HepG2 (cell line): ENCODE data around the gene CDX1. TPM values are rescaled to one million over a fixed set of nuclear protein-coding genes. Genes with fewer than 3 reads are reported as not detected.
A peak's percentile ranks its signal among the peaks of the same experiment; 100 is the strongest.

Experiments used
- ATAC-seq: fragments of 200-7000 bp; cut with Tn5 transposase; 3 replicates; pipeline ENCODE4 v1.9.1; 2020; ENCODE audit warnings: mild to moderate bottlenecking, moderate library complexity
- BruUV-seq: library from RNA; stranded (reverse); fragments of 400-500 nt; replicated peaks from 2 replicates; lab custom pipeline; 2021; lab: Mats Ljungman, UMichigan
- CTCF ChIA-PET: fragments of 300-600 bp; formaldehyde crosslinking; extraction: SDS; loops from one replicate; lab custom pipeline; 2021; ENCODE audit warnings: low total read pairs, inconsistent platforms, low intra/inter-chr PET ratio; lab: Yijun Ruan, JAX
- POLR2A ChIA-PET: fragments of 350-600 bp; sonication (Branson Sonifier 250); formaldehyde crosslinking; loops from one replicate; lab custom pipeline; 2020; ENCODE audit warnings: antibody characterized with exemption, inconsistent platforms; lab: Yijun Ruan, JAX
- DNase-seq: peaks from one replicate; pipeline ENCODE4 v3.0.0-alpha.2; 2015; ENCODE audit warnings: low spot score
- FAIRE-seq: peaks from 3 replicates; lab custom pipeline; 2011; peaks lifted over from hg19 to GRCh38; lab: Jason Lieb, UNC
- H2AFZ ChIP-seq: one replicate; pipeline ENCODE4 v1.6.1; 2011; ENCODE audit warnings: low read length, inconsistent platforms
- H3K27ac ChIP-seq: fragments of 300-600 bp; 3 replicates; pipeline ENCODE4 v1.8.0; 2011; ENCODE audit warnings: mixed run types, mild to moderate bottlenecking, mixed read lengths, low read length, inconsistent platforms; ENCODE audit not compliant: insufficient read depth; ENCODE audit errors: extremely low read length
- H3K27me3 ChIP-seq, 2 experiments: fragments of 200-600 bp in 1 of 2; 2 replicates in 1 of 2; 3 replicates in 1 of 2; pipeline versions ENCODE4 v1.6.0 to v1.8.0; 2011; ENCODE audit warnings: low read length in 2 of 2, mild to moderate bottlenecking in 2 of 2, moderate library complexity in 2 of 2, inconsistent platforms in 1 of 2; ENCODE audit not compliant: insufficient read depth in 2 of 2, control insufficient read depth in 1 of 2
- H3K36me3 ChIP-seq, 2 experiments: fragments of 200-600 bp in 1 of 2; replicated peaks in 1 of 2; 2 replicates in 1 of 2; 3 replicates in 1 of 2; pipeline versions ENCODE4 v1.5.1 to v1.8.0; 2011; ENCODE audit warnings: low read length in 2 of 2, inconsistent platforms in 1 of 2; ENCODE audit not compliant: insufficient read depth in 2 of 2, control insufficient read depth in 1 of 2
- H3K4me1 ChIP-seq: 2 replicates; pipeline ENCODE4 v1.5.1; 2012; ENCODE audit warnings: low read length, inconsistent platforms; ENCODE audit not compliant: insufficient read depth
- H3K4me2 ChIP-seq: 2 replicates; pipeline ENCODE4 v1.6.0; 2011; ENCODE audit warnings: low read depth, low read length, inconsistent platforms
- H3K4me3 ChIP-seq, 3 experiments: fragments of 200-600 bp in 1 of 3; sonication (generic), shearing (Covaris generic) in 1 of 3; replicated peaks in 1 of 3; 2 replicates each; pipeline ENCODE4 v1.5.1; 2011 to 2016; ENCODE audit warnings: low read length in 3 of 3, inconsistent platforms in 2 of 3, low read depth in 2 of 3, mild to moderate bottlenecking in 2 of 3, control low read depth in 1 of 3, mixed read lengths in 1 of 3; ENCODE audit not compliant: insufficient read depth in 1 of 3
- H3K79me2 ChIP-seq: one replicate; pipeline ENCODE4 v1.6.1; 2011; ENCODE audit warnings: low read length, inconsistent platforms; ENCODE audit not compliant: insufficient read depth
- H3K9ac ChIP-seq: 2 replicates; pipeline ENCODE4 v1.6.0; 2011; ENCODE audit warnings: mild to moderate bottlenecking, low read depth, low read length, inconsistent platforms; ENCODE audit not compliant: insufficient read depth
- H3K9me3 ChIP-seq: 2 replicates; pipeline ENCODE4 v1.5.1; 2012; ENCODE audit warnings: mild to moderate bottlenecking, low read length
- H4K20me1 ChIP-seq: 2 replicates; pipeline ENCODE4 v1.6.0; 2011; ENCODE audit warnings: inconsistent platforms, mild to moderate bottlenecking, low read length, moderate library complexity; ENCODE audit not compliant: insufficient read depth
- DR1 ChIP-seq: sonication (generic); formaldehyde crosslinking; IDR thresholded peaks from 2 replicates; pipeline ENCODE4 v1.8.0; 2021; ENCODE audit warnings: mild to moderate bottlenecking, missing genetic modification reagents, inconsistent platforms
- MATR3 ChIP-seq: sonication (generic); formaldehyde crosslinking; IDR thresholded peaks from 2 replicates; pipeline ENCODE4 v1.4.0; 2020; ENCODE audit warnings: missing genetic modification reagents
- RFX5 ChIP-seq: IDR thresholded peaks from 2 replicates; pipeline ENCODE4 v1.6.1; 2011; ENCODE audit warnings: low read depth, low read length, improper control_type of control experiment
- SRF ChIP-seq: IDR thresholded peaks from 2 replicates; pipeline ENCODE4 v1.6.1; 2011; ENCODE audit warnings: mild to moderate bottlenecking, low read depth, low read length, moderate library complexity
- TBP ChIP-seq: sonication (generic); formaldehyde crosslinking; IDR thresholded peaks from 2 replicates; pipeline ENCODE4 v1.5.0; 2020; ENCODE audit warnings: missing genetic modification reagents
- ZNF678 ChIP-seq: sonication (generic); formaldehyde crosslinking; IDR thresholded peaks from 2 replicates; pipeline ENCODE4 v1.4.0; 2020; ENCODE audit warnings: mild to moderate bottlenecking, missing genetic modification reagents
- ZNF883 ChIP-seq: sonication (generic); formaldehyde crosslinking; IDR thresholded peaks from 2 replicates; pipeline ENCODE4 v1.5.1; 2020; ENCODE audit warnings: mild to moderate bottlenecking, missing genetic modification reagents; ENCODE audit errors: not compliant biosample characterization
- WGBS: methylation state at CpG from one replicate; pipeline ENCODE4 v1.1.6; 2017; ENCODE audit warnings: low lambda C conversion rate; 5-methylcytosine and 5-hydroxymethylcytosine counted together
- in situ Hi-C: cut with HindIII; loops from 2 replicates; pipeline ENCODE4 v1.10.0; 2017; ENCODE audit warnings: low pct_unique_long_range_greater_than_20kb; ENCODE audit not compliant: extremely low pct_ligation_motif_present
- intact Hi-C: fragments of 100-400 bp; cut with micrococcal nuclease; formaldehyde crosslinking; loops from one replicate; pipeline ENCODE4 v1.10.0; 2022; ENCODE audit not compliant: unreplicated experiment
- polyA plus RNA-seq, 8 experiments: library from polyadenylated mRNA; depleted of rRNA in 3 of 8; stranded (reverse) in 7 of 8; unstranded in 1 of 8; fragments of >200 nt; fragmentation: Illumina TruSeq in 4 of 8; extraction: Trizol in 4 of 8; gene quantifications; 2 replicates each; pipeline versions ENCODE4 v1.2.1 to v1.2.3, GENCODE V29; 2011 to 2016; ENCODE audit warnings: low read depth in 4 of 8, missing spikeins in 1 of 8, mixed read lengths in 1 of 8; ENCODE audit not compliant: insufficient read depth in 1 of 8
- total RNA-seq, 5 experiments: library from RNA; depleted of rRNA; stranded (reverse); fragments of >200 nt; fragmentation: Illumina TruSeq; extraction: Trizol; gene quantifications; 2 replicates each; pipeline ENCODE4 v1.2.3, GENCODE V29; 2016; ENCODE audit warnings: low read depth in 1 of 5
- TF ChIP-seq, protein P1 (sequence below): sonication (generic); formaldehyde crosslinking; IDR thresholded peaks from 2 replicates; pipeline ENCODE4 v1.4.0; 2020; ENCODE audit warnings: missing genetic modification reagents, borderline replicate concordance
- TF ChIP-seq, protein P2 (sequence below): sonication (generic); formaldehyde crosslinking; IDR thresholded peaks from 2 replicates; pipeline ENCODE4 v1.5.0; 2020; ENCODE audit warnings: mild to moderate bottlenecking, missing genetic modification reagents, moderate library complexity

Gene CDX1
- total and polyA plus RNA-seq, 2 of the 13 experiments (the other 11 are each of a cell fraction or from before 2014, with no cell fraction given), result not detected

DNA sequence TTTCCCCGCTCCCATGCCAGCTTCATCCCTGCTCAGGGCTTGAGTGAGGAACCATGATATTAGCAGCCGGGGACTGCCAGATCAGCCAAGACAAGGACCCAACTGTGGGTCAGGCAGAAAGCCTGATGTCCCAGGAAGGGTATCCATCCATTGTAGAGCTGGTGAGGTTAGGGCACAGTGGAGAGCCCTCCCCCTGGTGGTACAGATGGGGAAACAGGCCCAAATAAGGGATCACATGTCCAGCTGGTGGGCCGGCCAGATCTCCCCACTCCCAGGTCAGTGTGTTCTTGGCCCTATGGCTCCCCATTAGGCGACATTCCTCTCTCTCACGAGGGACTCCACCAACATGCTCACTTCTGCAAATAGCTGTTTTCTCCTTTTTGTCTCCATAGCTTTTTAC, 9.0 kb downstream of the CDX1 start (continued):
- TF ChIP-seq, protein P1, sequence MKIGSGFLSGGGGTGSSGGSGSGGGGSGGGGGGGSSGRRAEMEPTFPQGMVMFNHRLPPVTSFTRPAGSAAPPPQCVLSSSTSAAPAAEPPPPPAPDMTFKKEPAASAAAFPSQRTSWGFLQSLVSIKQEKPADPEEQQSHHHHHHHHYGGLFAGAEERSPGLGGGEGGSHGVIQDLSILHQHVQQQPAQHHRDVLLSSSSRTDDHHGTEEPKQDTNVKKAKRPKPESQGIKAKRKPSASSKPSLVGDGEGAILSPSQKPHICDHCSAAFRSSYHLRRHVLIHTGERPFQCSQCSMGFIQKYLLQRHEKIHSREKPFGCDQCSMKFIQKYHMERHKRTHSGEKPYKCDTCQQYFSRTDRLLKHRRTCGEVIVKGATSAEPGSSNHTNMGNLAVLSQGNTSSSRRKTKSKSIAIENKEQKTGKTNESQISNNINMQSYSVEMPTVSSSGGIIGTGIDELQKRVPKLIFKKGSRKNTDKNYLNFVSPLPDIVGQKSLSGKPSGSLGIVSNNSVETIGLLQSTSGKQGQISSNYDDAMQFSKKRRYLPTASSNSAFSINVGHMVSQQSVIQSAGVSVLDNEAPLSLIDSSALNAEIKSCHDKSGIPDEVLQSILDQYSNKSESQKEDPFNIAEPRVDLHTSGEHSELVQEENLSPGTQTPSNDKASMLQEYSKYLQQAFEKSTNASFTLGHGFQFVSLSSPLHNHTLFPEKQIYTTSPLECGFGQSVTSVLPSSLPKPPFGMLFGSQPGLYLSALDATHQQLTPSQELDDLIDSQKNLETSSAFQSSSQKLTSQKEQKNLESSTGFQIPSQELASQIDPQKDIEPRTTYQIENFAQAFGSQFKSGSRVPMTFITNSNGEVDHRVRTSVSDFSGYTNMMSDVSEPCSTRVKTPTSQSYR, result no peak
- TF ChIP-seq, protein P2, sequence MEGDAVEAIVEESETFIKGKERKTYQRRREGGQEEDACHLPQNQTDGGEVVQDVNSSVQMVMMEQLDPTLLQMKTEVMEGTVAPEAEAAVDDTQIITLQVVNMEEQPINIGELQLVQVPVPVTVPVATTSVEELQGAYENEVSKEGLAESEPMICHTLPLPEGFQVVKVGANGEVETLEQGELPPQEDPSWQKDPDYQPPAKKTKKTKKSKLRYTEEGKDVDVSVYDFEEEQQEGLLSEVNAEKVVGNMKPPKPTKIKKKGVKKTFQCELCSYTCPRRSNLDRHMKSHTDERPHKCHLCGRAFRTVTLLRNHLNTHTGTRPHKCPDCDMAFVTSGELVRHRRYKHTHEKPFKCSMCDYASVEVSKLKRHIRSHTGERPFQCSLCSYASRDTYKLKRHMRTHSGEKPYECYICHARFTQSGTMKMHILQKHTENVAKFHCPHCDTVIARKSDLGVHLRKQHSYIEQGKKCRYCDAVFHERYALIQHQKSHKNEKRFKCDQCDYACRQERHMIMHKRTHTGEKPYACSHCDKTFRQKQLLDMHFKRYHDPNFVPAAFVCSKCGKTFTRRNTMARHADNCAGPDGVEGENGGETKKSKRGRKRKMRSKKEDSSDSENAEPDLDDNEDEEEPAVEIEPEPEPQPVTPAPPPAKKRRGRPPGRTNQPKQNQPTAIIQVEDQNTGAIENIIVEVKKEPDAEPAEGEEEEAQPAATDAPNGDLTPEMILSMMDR (CRISPR knock-in tag), result peak; percentile 84
- peak; percentile 93 for TF ChIP-seq SRF
- TF ChIP-seq ZNF883 (CRISPR knock-in tag), result no peak

DNA sequence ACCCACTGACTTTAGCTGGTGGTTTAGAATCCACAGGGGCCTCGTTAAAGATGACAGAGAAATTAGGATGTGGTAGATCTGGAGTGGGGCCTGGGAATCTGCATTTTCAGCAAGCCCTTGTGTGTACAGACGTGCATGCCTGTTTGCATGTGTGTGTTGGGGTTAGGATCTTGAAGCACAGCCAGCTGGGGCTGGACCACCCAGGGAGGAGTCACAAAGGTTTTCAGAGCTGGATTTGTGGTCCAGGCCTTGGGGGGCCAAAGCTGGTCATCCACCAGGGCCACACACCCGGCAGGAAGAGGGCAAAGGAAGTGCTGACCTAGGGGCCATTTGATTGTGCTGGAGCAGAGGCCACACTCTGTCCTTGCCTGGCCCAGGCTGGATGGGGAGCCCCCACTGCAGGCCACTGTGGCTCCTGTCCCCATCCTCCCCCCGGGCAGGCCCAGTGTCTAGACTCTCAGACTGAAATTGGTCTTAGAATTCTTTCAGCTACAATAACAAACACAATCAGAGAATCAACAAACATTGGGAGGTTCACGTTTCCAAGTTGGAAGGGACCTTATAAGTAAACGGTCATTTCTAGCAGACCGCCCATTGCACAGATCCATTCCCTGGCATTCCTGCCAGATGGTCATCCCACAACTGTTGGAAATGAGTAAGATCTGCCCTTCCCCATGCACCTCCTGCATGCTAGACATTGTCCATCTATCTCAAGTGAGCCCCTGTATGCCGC, 10.3 kb downstream of the CDX1 start:
- ChIA-PET CTCF (interaction anchor here (2.4 kb wide), 1 partner anchor 47 kb away, joined by 30 read pairs; no protein-coding TSS in a partner anchor), POLR2A (interaction anchor here (1.8 kb wide), 1 partner anchor 34 kb away, joined by 4 read pairs; no protein-coding TSS in a partner anchor)
- DNase-seq, result no peak
- Histone ChIP-seq H3K4me1 (peaks cover 14% of the 10 kb centered on the region), H2AFZ (no peak overlapping the region), H3K79me2 (no peaks in the 10 kb centered on the region), H3K9me3 (no peaks in the 10 kb centered on the region), H3K4me3 (no peak overlapping the region), H3K27me3 (peaks cover under 1 to 28% of the 10 kb centered on the region in 2 experiments; a peak in 3 of 5 replicates), H3K27ac (no peak overlapping the region), H3K36me3 (no peaks in the 10 kb centered on the region), H3K4me2 (no peak overlapping the region), H4K20me1 (no peaks in the 10 kb centered on the region), H3K9ac (no peak overlapping the region)
- FAIRE-seq, result no peak
- in situ Hi-C loops (loop anchor here (5.0 kb wide), 1 partner anchor 50 kb away; no protein-coding TSS in a partner anchor), intact Hi-C loops (no loop called here)
- no peak for ATAC-seq
- no peak for TF ChIP-seq TBP (CRISPR knock-in tag)
- TF ChIP-seq RFX5, result no peak
- no peak for TF ChIP-seq ZNF678 (CRISPR knock-in tag)
- TF ChIP-seq MATR3, result no peak
- TF ChIP-seq DR1, result no peak
- WGBS, result 33% methylated on average over 7 of the region's 8 CpGs
- BruUV-seq, result no TSS peak
